ENCODE measurements around the gene CMTM5. TPM values are rescaled to one million over a fixed set of nuclear protein-coding genes. Genes with fewer than 3 reads are reported as not detected.

The CMTM5 gene
- total and polyA plus RNA-seq, 8 donors, result 0.71 to 4.1 (median 2.7) TPM

DNA sequence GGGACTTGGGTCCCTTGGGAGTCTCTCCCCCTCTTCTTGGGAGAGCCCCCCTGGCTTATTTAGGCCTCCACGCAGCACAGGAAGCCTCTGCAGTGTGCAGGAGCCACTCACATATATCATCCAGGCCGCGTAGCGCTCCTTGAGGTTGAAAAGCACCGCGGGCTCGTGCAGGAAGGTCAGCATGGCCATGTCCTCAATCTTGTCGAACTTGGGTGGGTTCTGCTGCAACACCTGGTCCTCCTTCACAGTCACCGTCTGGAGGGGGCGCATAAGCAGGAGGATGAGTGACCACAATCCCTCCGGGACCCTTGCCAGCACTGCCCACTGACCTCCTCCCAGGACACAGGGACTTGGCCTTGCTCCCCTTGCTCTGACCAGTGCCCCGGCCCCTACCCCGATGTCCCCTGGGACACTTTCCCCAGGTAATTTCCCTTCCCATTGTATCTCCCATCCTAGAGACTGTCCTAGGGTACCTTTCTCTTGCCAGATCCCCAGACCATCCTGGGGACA lies 28.7 kb downstream of the CMTM5 start:
- TF ChIP-seq CTCF (IDR thresholded peaks at IDR 0.05), result no peak
- ATAC-seq (no peak), DNase-seq (peak in 1 of 4 donors; percentile 54)
- Histone ChIP-seq H3K27ac (no peak overlapping the region), H3K36me3 (no peaks in the 10 kb centered on the region), H3K9me3 (no peaks in the 10 kb centered on the region), H3K4me1 (no peaks in the 10 kb centered on the region), H3K4me3 (no peak overlapping the region), H3K27me3 (peaks cover 0 to 36% of the 10 kb centered on the region in 2 donors)
- intact Hi-C loops (cut with DNase I), result no loop called here

- Histone ChIP-seq H3K4me3 (no peak overlapping the region), H3K4me1 (no peaks in the 10 kb centered on the region), H3K27ac (no peak overlapping the region), H3K27me3 (peaks cover 0 to 36% of the 10 kb centered on the region in 2 donors), H3K36me3 (no peaks in the 10 kb centered on the region), H3K9me3 (no peaks in the 10 kb centered on the region)
- intact Hi-C loops (cut with DNase I), result no loop called here
- DNase-seq (peak in 1 of 4 donors; percentile 5), ATAC-seq (no peak)
- no peak for TF ChIP-seq CTCF (IDR thresholded peaks at IDR 0.05)
Observed at GRCh38 chr14:23406244-23406643, 29.4 kb downstream of the CMTM5 start.

- H3K4me3 ChIP-seq, result no peak overlapping the region
- H3K9me3 ChIP-seq, result no peaks in the 10 kb centered on the region
- intact Hi-C loops (cut with DNase I), result no loop called here
- H3K27me3 ChIP-seq, result peaks cover 0 to 34% of the 10 kb centered on the region in 2 donors
- TF ChIP-seq CTCF (IDR thresholded peaks at IDR 0.05), result no peak
- no peak overlapping the region for H3K27ac ChIP-seq
- H3K4me1 ChIP-seq, result no peaks in the 10 kb centered on the region
- ATAC-seq, result no peak
- H3K36me3 ChIP-seq, result no peaks in the 10 kb centered on the region
- peak in 1 of 4 donors; percentile 51 for DNase-seq
Observed at GRCh38 chr14:23406725-23407355, 30.0 kb downstream of the CMTM5 start.

DNA sequence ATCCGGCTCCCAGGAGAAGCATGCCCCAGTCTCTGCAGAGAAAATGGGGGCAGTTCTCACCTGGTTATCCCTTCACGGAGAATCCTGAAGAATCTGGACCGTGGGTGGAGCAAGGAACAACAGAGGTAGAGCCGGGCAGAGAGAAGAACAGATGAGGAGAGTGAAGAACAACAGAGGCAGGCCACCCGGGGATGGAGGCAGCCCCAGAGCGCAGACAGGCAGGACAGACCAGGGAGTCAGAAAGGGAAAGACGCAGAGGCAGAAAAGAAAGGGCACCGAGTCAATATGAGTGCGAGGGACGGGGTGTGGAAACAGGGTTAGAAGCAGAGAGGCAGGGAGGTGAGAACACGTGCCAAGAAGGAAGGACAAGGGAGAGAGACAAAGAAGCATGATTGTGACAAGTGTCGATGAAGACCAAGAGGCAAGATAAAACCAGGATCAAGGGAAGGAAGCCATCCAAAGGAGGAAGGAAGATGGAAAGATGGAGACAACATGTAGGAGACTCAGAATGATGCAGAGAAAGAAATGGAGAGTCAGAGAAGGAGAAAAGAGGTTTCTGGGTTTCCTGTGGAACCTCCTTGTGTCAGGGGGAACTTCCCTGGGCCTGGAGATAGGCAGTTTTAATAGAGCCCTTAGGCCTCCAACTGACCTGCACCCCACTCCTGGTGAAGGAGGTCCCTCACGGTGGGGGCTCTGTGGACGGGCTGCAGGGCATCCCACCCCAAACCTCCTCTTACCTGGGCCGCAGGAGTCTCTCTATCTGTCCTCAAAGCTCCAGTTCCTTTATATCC lies 30.9 kb downstream of the CMTM5 start, which contains the start of gene MYH6:
Gene MYH6, minus strand, starts transcription at position 758 of the 791 bp plus-strand sequence. CDS start 1,050 bp downstream, outside the sequence.
- Histone ChIP-seq H3K4me3 (no peak within 1 kb of the TSS), H3K4me1 (no peaks in the 10 kb centered on the region), H3K36me3 (no peaks in the 10 kb centered on the region), H3K27me3 (peaks cover 0 to 27% of the 10 kb centered on the region in 2 donors), H3K27ac (no peak within 1 kb of the TSS), H3K9me3 (no peaks in the 10 kb centered on the region)
- no peak for ATAC-seq
- no peak for TF ChIP-seq CTCF (IDR thresholded peaks at IDR 0.05)
- intact Hi-C loops (cut with DNase I), result no loop called here
- peak in 1 of 4 donors; percentile 39 for DNase-seq

DNA sequence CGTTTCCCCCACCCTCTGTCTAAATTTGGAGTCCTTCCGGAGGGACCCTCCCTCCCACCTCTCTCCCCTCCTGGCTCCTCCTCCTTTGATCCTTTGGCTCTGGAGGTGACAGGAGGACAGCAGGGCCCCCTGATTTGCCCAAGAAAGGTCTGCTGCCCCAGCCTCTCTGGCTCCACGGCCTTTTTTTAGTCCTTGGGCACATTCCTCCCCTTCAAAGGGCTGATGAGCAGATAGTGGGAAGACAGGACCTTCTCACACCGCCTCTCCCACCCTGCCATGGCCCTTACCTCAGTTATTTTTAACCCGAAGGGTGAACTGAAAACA lies 31.4 kb downstream of the CMTM5 start:
- intact Hi-C loops (cut with DNase I), result no loop called here
- no peaks in the 10 kb centered on the region for H3K36me3 ChIP-seq
- ATAC-seq (no peak), DNase-seq (no peak)
- peaks cover 0 to 22% of the 10 kb centered on the region in 2 donors for H3K27me3 ChIP-seq
- no peak for TF ChIP-seq CTCF (IDR thresholded peaks at IDR 0.05)
- H3K4me1 ChIP-seq, result no peaks in the 10 kb centered on the region
- H3K4me3 ChIP-seq, result no peak overlapping the region
- H3K9me3 ChIP-seq, result no peaks in the 10 kb centered on the region
- no peak overlapping the region for H3K27ac ChIP-seq

Measured in left lung (tissue), 10 donors.